Activated CD8-positive, alpha-beta memory T cell treated with anti-CD3 and anti-CD28 coated beads for 24 hours (primary cell): ENCODE measurements around the gene NPDC1.

Source experiments
- DNase-seq: peaks from one replicate; pipeline ENCODE4 v3.0.0-alpha.2; 2020

The NPDC1 gene

DNA sequence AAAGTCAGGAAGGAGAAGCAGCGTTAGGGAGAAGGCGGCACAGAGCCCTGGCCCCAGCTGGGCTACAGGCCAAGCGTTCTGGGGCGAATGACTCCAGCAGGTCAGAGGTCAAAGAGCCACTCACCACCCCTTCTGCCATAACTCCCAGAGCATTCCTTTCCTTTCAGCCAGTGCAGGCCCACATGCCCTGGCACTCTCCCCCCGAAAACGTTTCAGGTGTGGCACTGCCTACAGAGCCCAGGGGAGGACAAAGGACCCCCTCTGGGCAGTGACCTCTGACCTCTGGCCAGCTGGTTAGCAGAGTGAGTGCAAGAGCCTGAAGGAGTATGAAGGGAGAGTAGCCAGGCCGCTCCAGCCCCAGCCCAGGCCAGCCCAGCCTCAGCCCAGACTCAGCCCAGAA lies 22.8 kb downstream of the NPDC1 start:
- DNase-seq: no peak

- no peak for DNase-seq
These were observed 23.3 kb downstream of the NPDC1 start for GRCh38 chr9:137022662-137023008.

GRCh38 chr9:137021979-137022661 lies 23.9 kb downstream of the NPDC1 start:
- DNase-seq: peak; percentile 82

DNA sequence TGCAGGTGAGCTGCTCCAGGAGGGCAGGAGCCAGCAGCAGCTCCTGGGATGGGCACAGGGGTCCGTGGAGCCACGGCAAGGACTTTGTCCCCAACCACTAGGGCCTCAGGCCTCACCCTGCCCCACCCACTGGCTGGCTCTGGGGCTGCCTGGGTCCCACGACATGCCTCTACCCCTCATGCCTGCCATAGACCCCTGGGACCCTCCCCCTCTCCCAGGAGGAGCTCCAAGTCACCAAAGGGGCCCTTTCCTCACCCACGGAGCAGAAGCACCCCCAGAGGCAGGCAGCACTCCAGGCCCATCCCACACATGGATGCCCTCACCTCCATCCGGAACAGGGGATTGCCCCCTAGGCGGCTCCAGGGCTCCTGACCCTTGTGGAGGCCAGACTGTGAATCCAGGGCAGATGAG lies 24.4 kb downstream of the NPDC1 start:
- DNase-seq: no peak

DNA sequence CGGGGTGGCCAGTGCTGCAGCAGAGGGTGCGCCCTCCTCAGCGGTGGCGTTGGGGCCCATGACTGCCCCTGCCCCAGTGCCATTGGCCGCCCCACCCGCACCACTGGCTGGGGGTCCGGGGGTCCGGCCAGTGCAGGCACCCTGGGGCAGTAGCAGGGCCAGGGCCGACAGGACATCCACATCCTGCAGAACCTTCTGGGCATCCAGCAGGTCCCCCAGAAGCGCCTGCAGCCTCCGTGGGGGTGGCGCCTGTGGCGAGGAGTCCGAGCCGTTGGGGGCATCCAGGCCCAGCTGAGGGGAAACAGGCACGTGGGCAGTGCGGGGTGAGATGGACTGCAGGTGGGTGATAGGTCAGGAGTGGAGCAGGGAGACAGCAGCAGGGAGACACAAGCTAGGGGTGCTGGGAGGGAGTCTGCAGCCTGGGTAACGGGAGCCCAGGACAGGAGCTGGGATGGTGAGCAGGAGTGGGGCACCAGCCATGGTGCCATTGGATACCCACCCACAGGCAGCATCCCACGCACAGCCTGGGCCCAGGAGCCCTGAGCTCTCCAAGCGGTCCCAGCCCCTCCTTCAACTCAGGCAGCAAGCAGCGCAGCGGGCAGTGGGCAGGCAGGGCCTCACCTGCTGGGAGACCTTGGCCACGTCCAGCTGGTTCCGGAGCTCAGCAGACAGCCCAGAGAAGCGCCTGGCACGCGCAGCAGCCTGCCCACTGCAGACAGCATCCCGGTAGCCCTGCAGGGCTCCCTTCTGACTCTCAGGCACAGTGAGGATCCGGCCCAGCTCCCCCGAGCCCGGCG lies 25.0 kb downstream of the NPDC1 start:
- DNase-seq: no peak

DNA sequence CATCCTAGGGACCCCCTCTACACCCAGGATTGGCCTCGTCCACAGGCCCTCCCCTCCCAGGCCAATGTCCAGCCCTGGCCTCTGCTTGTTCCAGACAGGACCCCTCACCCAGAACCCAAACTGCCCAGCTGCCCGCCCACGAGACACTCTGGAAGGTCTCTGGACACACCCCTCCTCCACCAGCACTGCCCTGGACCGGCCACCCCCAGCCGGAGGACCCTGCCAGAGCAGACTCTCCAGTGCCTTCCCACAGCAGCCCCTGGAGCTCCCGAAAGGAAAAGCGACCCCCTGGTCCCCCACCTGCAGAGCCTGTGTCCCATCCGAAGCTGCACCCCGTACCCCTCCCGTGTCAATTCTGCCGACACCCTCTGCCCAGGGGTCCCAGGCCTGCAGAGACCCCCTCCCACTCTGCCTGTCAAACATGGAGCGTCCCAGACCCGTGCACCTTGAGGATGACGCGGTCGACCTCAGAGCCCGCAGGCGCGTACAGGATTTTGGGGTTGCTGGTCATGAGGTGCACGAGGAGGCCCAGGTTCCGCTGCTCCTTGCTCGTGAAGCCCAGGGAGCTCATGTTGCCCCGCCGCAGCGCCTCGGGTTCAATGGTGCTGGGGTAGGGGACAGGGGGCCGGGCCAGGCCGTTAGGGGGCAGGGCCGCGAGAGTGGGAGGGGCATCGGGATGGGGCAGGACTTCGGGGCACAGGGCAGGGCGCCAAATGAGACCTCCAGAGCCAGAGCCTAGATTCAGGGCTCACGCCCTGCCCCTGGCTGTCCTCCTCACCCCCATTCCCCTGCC lies 25.9 kb downstream of the NPDC1 start:
- no peak for DNase-seq

GRCh38 chr9:137018761-137019559 lies 27.0 kb downstream of the NPDC1 start:
- DNase-seq: no peak

- DNase-seq: no peak
These were observed 28.0 kb downstream of the NPDC1 start for GRCh38 chr9:137017791-137018497.

- no peak for DNase-seq
These were observed 28.9 kb downstream of the NPDC1 start for GRCh38 chr9:137017071-137017470.

DNA sequence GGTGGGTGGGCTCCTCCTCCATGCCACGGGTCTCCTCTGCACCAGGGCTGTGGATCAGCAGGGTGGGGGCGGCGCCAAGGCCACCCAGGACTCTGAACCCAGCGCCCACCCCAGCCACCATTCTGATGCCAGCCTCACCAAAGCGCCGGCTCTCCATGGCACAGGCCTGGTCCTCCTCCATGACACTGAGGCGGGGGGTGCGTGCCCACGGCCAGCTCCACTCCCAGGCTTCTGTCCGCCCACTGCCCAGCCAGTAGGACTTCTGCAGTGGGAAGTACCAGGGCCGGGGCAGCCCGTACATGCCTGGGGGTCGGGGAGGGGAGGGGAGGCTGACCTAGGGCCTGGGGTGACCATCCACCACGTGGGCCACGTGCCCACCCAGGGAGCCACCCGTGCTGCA lies 29.5 kb downstream of the NPDC1 start:
- no peak for DNase-seq

GRCh38 chr9:137015976-137016375 lies 30.0 kb downstream of the NPDC1 start:
- no peak for DNase-seq

DNA sequence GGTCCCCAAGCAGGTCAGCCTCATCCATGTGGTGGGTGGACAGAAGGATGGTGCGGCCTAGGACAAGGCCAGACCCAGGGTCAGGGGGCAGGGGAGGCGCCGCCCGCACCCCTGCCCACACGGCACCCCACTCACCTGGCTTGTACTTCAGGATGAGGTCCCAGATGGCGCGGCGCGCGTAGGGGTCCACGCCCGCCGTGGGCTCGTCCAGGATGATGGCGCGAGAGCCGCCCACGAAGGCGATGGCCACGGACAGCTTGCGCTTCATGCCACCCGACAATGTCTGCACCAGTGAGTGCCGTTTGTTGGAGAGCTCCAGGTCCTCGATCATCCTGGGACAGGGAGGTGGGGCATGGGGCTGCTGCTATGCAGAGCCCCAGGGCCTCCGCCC lies 30.4 kb downstream of the NPDC1 start:
- no peak for DNase-seq

DNA sequence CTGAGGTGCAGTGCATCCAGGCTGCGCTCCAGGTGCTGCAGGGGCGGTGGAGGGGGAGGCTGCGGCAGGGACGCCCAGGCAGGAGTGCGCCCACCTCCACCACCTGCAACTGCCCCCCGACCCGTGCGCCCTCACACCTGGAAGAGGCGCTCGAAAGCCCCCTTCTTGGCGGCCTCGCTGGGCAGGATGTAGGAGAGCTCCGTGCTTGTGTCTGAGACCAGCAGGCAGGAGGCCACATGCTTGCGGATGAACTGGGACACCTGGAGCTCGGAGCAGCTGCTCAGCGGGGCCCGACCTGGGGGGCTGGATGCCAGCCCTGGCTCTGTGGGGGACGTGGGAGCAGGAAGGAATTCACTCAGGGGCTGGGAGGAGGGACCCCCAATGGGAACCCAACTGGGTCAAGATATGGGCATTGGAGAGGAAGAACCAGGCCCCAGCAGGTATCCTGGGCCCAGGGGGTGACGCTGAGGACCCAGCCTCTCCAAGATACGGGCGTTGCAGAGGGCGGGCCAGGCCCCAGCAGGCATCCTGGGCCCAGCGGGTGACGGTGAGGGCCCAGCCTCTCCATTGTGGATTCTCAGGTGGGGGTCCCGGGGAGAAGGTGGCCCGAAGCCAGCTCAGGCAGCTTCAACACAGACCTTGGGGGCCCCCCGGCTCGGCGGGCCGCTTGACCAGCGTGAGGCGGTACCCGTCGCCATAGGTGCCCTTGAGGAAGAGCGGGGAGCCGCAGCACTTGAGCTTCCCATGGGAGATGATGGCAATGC lies 31.0 kb downstream of the NPDC1 start:
- no peak for DNase-seq

DNA sequence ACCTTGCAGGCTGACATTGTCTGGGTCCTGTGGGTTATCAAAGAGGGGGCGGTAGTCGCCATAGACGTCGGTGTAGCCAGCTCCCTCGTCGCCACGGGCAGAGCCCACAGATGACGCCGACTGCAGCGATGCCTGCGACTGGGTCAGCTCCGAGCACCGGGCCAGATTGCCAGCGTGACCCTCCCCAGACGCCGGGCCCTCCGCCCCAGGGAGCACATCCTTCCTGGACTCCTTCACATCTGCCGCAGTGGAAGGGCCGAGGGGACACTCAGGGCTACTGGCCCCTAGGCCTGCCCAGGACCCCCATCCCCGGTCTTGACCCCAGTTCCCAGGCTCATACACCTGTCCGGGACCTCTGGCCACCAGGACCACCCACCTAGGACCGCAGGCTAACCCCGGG lies 31.8 kb downstream of the NPDC1 start:
- DNase-seq: no peak

DNA sequence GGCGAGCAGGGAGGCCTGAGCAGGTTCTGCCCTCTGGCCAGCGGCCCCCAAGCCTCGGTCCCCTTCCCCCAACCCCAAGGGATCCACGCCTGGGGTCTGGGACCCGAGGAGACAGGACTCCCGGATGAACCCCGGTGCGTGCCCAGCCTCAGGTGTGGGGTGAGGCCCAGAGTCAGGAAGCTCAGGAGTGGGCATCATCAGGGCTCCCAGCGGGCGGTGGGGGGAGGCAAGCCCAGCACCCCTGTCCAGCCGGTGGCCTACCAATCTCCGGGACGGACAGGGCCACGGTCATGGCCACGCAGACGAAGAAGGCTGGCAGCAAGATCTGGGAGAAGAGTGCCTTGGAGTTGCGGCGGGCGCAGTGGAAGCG lies 32.4 kb downstream of the NPDC1 start:
- no peak for DNase-seq

DNA sequence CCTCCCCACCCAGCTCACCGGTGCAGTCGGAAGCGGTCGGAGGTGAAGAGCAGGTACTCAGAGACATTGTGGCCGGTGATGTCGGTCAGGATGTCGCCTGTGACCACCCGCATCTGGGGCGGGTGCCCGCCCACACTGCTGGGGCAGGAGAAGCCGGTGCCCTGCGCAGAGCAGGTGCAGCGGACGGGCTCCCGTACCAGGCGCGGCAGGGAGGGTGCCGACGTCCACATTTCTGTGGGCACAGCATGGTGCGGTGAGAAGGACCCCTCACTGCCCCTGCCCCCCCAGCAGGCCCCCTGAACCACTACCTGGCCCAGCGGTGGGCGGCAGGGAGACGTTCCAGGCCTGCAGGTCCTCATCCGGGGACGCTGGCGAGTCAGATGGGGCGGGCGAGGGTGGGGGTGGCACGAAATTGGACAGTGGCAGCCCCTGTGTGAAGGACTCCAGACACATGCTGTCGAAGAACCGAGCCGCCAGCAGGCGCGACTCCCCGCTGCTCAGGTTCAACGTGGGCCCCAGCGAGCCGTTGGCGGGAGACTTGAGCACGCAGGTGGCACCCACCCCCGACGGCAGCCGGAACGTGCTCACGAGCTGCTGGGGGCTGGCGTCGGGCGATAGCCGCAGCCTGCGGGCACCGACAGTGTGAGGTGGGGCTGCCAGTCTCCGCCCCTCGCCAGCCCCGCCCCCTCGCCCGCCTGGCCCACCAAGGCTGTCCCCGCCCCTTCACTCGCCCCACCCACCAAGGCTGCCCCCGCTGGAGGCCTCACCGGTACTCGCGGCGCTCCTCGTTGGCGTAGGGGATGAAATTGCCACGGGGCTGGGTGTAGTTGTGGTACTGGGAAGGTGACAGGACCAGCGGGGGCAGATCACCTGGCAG lies 33.0 kb downstream of the NPDC1 start:
- no peak for DNase-seq

DNA sequence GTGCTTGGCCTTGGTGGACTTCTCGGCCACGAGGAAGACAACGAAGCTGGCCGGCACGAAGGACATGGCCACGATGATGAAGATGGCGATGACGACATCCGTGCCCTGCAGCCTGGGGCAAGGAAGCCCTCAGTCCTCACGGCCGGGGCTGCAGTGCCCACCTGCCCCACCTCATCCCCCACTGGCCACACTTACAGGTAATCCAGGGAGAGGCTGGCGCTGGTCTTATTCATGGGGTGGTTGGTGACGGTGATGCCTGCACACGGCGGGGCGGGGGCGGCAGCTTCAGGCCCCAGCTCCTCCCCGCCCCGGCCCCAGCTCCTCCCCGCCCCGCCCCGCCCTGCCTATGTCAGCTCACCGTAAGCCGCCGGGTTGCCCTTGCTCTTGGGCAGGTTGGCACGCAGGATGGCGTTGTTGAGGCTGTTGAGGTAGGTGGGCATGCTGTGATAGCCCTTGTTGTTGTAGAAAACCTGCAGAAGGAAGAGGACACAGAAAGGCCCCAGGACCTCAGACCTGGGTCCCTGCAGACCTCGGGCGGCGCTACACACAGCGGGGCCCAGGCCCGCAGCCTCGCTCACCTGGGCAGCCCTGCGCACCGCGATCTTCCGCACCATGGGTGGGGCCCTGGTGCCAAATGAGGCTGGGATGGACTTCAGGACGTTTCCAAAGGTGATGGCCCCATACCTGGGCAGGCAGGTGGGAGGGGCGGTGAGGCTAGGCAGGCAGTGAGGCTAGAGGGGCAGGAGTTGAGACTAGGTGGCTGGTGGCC lies 33.9 kb downstream of the NPDC1 start:
- no peak for DNase-seq

- DNase-seq: no peak
These were observed 34.8 kb downstream of the NPDC1 start for GRCh38 chr9:137011156-137011555.

DNA sequence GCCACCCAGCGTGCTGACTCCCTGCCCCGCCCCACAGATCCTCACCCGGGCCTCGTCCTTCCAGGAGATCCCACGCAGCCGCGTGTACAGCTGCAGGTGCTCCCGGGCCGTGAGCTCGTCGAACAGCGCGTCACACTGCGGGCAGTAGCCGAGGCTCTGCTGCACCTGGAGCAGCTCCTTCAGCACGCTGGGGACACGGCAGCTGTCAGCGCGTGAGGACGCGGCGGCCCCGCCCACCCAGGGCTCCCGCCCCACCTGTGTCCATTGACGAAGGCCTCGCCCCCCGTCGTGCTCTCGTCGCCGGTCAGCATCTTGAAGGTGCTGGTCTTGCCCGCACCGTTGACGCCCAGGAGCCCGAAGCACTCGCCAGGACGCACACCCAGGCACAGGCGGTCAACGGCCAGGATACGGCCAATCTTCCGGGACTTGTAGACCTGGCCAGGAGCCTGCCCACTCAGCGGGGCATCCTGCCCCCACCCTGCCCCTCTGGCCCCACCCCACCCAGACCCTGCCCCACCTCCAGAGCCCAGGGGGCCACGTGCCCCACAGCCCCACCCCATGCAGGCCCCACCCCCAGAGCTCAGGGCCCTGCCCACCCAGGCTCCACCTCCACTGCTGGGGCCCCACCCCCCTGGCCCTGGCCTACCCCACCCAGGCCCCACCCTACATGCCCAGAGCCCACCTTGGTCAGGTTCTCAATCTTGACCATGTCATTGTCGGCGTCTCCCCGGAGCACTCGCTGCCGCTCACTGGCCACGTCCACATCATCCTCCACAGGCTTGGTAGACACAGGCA lies 35.8 kb downstream of the NPDC1 start:
- no peak for DNase-seq
